DND-41 (cell line): Measurements from ENCODE around the gene MTA1.

ENCODE experiments used
- ATAC-seq: fragments of 200-7000 bp; cut with Tn5 transposase; 3 replicates; pipeline ENCODE4 v1.9.1; 2021; ENCODE audit warnings: low read depth; ENCODE audit not compliant: insufficient read depth
- DNase-seq: peaks from one replicate; pipeline ENCODE4 v3.0.0-alpha.2; 2020
- H2AFZ ChIP-seq: 2 replicates; pipeline ENCODE4 v1.6.0; 2012; ENCODE audit warnings: low read depth, low read length
- H3K27ac ChIP-seq: 2 replicates; pipeline ENCODE4 v1.5.1; 2012; ENCODE audit warnings: low read length, inconsistent platforms
- H3K27me3 ChIP-seq: fragments of 200-600 bp; sonication (generic); 2 replicates; pipeline ENCODE4 v1.6.0; 2012; ENCODE audit warnings: low read length, mild to moderate bottlenecking, inconsistent platforms; ENCODE audit not compliant: insufficient read depth, poor library complexity
- H3K36me3 ChIP-seq: 2 replicates; pipeline ENCODE4 v1.5.1; 2012; ENCODE audit warnings: low read length, inconsistent platforms; ENCODE audit not compliant: insufficient read depth
- H3K4me1 ChIP-seq: 2 replicates; pipeline ENCODE4 v1.5.1; 2012; ENCODE audit warnings: mild to moderate bottlenecking, low read length; ENCODE audit not compliant: insufficient read depth
- H3K4me2 ChIP-seq: 2 replicates; pipeline ENCODE4 v1.6.0; 2012; ENCODE audit warnings: mild to moderate bottlenecking, moderate library complexity, low read length, inconsistent platforms; ENCODE audit not compliant: insufficient read depth
- H3K4me3 ChIP-seq, 2 experiments: fragments of 200-600 bp in 1 of 2; shearing (Covaris generic) in 1 of 2; 2 replicates each; pipeline ENCODE4 v1.5.1; 2012 to 2016; ENCODE audit warnings: inconsistent platforms in 2 of 2, low read length in 2 of 2, mild to moderate bottlenecking in 2 of 2, low read depth in 1 of 2, moderate library complexity in 1 of 2
- H3K79me2 ChIP-seq: 2 replicates; pipeline ENCODE4 v1.6.0; 2012; ENCODE audit warnings: low read length, inconsistent platforms; ENCODE audit not compliant: insufficient read depth
- H3K9ac ChIP-seq: 2 replicates; pipeline ENCODE4 v1.6.0; 2012; ENCODE audit warnings: low read depth, mild to moderate bottlenecking, inconsistent platforms, low read length, moderate library complexity
- H3K9me3 ChIP-seq: 2 replicates; pipeline ENCODE4 v1.5.1; 2012; ENCODE audit warnings: low read length, moderate library complexity, mild to moderate bottlenecking, inconsistent platforms; ENCODE audit not compliant: insufficient read depth, severe bottlenecking
- H4K20me1 ChIP-seq: 2 replicates; pipeline ENCODE4 v1.6.0; 2012; ENCODE audit warnings: low read length; ENCODE audit not compliant: insufficient read depth
- CTCF ChIP-seq: IDR thresholded peaks from 2 replicates; pipeline ENCODE4 v1.5.1; 2012; ENCODE audit warnings: borderline replicate concordance, low read length, moderate library complexity, mild to moderate bottlenecking; ENCODE audit not compliant: poor library complexity, severe bottlenecking; ENCODE audit errors: extremely low read depth
- EZH2 ChIP-seq: IDR thresholded peaks from 3 replicates; pipeline ENCODE4 v1.6.1; 2012; ENCODE audit warnings: borderline replicate concordance, low read depth, mild to moderate bottlenecking, moderate library complexity, low read length, inconsistent platforms; ENCODE audit not compliant: severe bottlenecking

The MTA1 gene

DNA sequence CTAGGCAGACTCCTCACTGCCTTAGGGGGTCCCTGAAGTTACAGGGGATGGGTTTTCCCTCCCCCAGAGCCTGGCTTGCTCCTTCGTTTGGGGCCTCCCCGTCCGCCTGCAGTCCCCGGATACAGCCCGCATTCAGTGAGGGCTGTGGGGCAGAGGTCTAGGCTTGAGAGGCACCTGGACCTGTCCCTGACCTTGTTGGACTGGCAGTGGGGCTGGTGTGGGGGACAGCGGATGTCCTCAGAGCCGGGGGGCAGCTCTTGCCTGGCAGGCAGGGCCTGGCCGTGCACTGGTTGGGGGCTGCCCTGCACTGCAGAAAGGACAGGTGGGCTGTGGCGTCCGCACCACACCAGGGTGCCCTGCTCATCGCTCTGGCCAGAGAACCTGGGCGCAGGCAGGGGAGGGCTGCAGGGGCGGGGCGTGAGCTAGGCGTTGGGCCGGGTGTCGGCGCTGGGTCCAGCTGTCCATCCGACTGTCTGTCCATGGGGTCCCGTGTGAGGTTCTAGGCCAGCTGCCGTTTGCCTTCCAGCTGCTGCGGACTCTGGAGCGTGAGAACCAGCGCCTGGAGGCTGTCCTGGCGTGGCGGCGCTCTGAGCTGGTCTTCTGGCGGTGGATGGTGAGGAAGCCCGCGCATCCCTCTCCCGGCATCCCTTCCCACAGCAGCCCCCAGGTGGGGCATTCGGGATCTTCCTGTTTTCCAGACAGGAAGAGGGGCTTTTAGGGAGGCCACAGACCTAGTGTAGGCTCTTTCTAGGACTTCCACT is 77.4 kb downstream of the MTA1 start:
- H2AFZ ChIP-seq: no peak overlapping the region

GRCh38 chr14:105497671-105498429 is 78.2 kb downstream of the MTA1 start:
- no peak overlapping the region for H3K4me2 ChIP-seq
- peaks cover 7% of the 10 kb centered on the region for H3K4me1 ChIP-seq
- no peak overlapping the region for H3K27ac ChIP-seq
- H2AFZ ChIP-seq: no peak overlapping the region
- H3K9me3 ChIP-seq: no peaks in the 10 kb centered on the region
- peaks cover 40% of the 10 kb centered on the region for H3K36me3 ChIP-seq
- ATAC-seq: no peak
- no peak overlapping the region for H3K9ac ChIP-seq
- H3K4me3 ChIP-seq: no peak overlapping the region
- no peak for DNase-seq
- TF ChIP-seq CTCF: no peak
- no peak for TF ChIP-seq EZH2
- H3K27me3 ChIP-seq: no peaks in the 10 kb centered on the region
- peaks cover 2% of the 10 kb centered on the region; the same call in 1 of the 2 replicates for H3K79me2 ChIP-seq
- peaks cover 50% of the 10 kb centered on the region for H4K20me1 ChIP-seq

More for the DNA sequence above, 77.4 kb downstream of the MTA1 start:
- H3K4me2 ChIP-seq: no peak overlapping the region
- H3K79me2 ChIP-seq: peaks cover 9% of the 10 kb centered on the region
- no peak overlapping the region for H3K27ac ChIP-seq
- H3K36me3 ChIP-seq: peaks cover 48% of the 10 kb centered on the region
- no peaks in the 10 kb centered on the region for H3K27me3 ChIP-seq
- no peaks in the 10 kb centered on the region for H3K9me3 ChIP-seq
- DNase-seq (peak; percentile 7), ATAC-seq (no peak)
- H3K4me3 ChIP-seq: no peak overlapping the region
- H4K20me1 ChIP-seq: peaks cover 59% of the 10 kb centered on the region
- no peak overlapping the region for H3K9ac ChIP-seq
- H3K4me1 ChIP-seq: peaks cover 15% of the 10 kb centered on the region
- no peak for TF ChIP-seq CTCF
- TF ChIP-seq EZH2: no peak

- peaks cover under 1% of the 10 kb centered on the region; the same call in 1 of the 2 replicates for H3K4me1 ChIP-seq
- no peaks in the 10 kb centered on the region; the same call in 1 of the 2 replicates for H3K79me2 ChIP-seq
- H3K27me3 ChIP-seq: no peaks in the 10 kb centered on the region
- H3K9ac ChIP-seq: no peak overlapping the region
- H4K20me1 ChIP-seq: peaks cover 44% of the 10 kb centered on the region
- no peak overlapping the region for H3K4me3 ChIP-seq
- no peak overlapping the region for H3K27ac ChIP-seq
- H3K9me3 ChIP-seq: no peaks in the 10 kb centered on the region
- DNase-seq (no peak), ATAC-seq (no peak)
- H2AFZ ChIP-seq: no peak overlapping the region
- no peak overlapping the region for H3K4me2 ChIP-seq
- H3K36me3 ChIP-seq: peaks cover 32% of the 10 kb centered on the region
- TF ChIP-seq CTCF (no peak), EZH2 (no peak)
Measured at GRCh38 chr14:105498430-105499255, 79.0 kb downstream of the MTA1 start.
